ENCODE data around the gene SNX30.

Gene SNX30

DNA sequence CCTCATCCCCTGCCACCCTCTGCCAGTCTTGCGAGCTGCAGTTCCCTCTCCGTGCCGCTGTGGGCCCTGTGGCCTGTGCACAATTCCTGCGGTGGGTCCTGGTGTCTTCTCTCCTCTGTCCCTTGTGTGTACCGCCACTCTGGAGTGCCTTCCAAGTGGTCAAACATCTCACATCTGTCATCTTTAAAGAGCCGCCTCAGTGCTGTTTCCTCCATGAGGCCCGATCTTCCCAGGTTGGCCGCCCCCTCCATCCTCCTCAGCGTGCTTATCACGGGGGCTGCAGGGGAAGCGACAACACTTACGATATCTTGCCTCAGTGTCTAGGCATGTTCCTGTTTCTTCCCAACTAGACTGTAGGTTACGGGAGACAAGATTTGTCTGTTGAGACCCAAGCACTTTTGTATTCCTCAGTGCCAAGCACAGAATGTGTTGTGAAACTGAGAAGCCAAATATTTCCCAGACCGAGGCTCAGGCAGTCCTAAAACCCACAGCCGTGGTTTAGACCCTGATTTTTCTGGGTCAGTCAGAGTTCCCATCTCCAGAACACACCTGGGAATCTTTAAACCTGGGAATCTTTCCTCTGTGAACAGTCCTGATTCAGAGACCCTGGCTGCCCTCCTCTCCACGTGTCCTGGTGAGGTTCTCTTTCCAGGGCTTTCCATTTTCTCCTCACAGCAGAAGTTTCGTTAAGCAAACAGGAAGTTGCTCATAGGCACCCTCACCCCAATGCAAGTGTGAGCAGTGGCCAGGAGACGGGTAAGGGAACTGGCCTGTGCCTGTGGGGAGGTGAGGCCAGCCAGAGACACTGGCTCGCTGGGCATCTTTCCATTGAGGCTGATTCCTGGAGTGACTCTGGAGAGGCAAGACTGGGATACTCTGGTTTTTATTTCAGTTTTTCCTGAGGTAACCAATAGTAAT lies 111.3 kb downstream of the SNX30 start:
- no peak for DNase-seq

DNA sequence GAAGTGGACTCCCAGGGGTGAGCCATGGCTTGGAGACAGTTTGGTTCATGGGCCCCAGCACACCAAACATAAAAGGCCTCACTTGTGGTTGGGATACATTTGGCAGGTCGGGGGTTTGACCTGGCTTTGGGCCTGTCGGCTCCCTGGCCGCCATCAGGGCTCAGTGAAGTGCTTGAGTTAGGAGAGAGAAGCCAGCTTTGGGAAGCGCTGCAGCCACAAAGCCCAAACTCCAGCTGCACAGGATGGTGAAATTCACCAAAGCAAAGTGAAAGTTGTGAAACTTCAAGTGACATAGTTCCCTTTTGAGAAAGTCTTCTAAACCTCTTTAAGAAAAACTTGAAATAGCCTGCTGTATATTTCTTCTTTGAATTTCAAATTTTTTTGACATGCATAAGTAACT lies 112.7 kb downstream of the SNX30 start:
- DNase-seq, result no peak

DNA sequence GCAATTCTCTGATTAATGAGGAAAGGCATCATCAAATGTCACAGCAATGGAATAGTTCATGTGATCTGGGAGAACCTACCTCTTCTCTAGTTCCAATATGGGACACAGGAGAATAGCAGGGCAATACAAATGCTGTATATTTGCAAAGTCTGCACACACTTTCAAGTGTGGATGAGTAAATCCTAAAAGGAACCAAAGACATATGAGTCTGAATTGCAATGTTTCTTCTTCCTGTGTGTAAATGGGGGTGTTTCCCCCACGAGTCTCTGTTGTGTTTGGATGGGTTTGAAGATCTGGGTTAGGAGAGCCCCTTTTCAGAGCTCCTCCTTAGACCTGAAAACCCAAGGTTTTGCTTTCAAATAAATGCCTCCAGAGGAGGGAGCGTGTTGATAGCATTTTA lies 113.2 kb downstream of the SNX30 start:
- no peak for DNase-seq

DNA sequence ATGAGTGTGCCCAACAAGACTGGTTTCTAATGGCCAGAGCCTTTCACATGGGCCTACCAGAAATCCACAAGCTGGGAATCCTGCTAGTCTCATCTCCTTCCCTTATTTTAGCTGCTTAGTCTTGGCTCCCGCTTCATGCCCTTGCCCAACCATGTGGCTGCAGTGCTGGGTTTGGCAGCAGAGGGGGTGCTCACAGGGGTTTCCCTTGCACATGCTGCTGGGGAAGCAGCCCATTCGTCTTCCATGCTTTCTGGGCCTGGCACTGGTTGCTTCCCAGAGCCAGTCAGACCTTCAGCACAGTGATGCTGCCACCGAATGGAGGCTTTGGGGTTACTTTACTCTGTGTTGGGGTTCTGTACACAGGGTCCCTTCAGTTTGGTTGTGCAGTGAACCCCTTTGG lies 113.8 kb downstream of the SNX30 start:
- DNase-seq, result no peak

DNA sequence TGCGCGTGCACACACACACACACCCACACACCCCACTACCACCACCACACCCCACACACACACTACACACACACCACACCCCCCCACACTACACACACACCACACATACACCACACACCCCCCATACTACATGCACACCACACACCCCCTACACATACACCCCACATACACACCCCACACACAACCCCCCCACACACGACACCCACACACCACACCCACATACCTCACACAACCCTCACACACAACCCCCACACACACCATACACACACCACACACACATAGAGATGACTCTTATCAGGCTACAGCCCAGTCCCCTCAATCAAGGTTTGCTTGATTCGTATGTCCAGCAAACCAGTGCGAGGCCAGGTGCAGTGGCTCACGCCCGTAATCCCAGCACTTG lies 114.4 kb downstream of the SNX30 start:
- no peak for DNase-seq

DNA sequence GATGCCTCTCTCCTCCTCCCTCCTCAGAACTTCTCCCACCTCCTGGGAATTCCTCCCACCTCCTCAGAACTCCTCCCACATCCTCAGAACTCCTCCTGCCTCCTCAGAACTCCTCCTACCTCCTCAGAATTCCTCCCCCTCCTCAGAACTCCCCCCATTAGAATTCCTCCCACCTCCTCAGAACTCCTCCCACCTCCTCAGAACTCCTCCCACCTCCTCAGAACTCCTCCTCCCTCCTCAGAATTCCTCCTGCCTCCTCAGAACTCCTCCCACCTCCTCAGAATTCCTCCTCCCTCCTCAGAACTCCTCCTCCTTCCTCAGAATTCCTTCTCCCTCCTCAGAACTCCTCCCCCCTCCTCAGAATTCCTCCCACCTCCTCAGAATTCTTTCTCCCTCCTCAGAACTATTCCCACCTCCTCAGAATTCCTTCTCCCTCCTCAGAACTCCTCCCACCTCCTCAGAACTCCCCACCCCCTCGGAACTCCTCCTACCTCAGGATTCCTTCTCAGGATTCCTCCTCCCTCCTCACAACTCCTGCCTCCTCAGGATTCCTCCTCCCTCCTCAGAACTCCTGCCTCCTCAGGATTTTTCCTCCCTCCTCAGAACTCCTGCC lies 116.2 kb downstream of the SNX30 start:
- no peak for DNase-seq

DNA sequence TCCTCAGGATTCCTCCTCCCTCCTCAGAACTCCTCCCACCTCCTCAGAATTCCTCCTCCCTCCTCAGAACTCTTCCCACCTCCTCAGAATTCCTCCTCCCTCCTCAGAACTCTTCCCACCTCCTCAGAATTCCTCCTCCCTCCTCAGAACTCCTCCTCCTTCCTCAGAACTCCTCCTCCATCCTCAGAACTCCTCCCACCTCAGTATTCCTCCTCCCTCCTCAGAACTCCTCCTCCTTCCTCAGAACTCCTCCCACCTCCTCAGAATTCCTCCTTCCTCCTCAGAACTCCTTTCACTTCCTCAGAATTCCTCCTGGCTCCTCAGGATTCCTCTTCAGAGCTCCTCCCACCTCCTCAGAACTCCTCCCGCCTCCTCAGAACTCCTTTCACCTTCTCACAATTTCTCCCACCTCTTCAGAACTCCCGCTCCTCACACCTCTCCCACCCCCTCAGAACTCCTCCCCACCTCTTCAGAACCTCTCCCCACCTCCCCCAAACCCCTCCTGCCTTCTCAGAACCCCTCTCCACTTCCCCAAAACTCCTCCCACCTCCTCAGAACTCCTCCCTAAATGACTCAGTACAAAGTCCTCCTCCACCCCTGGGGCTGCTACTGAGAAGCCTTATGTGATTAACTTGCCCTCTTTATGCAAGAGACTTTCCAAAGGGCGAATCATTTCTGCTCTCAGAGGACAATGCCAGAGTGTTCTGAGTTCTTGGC lies 116.9 kb downstream of the SNX30 start:
- DNase-seq, result no peak

DNA sequence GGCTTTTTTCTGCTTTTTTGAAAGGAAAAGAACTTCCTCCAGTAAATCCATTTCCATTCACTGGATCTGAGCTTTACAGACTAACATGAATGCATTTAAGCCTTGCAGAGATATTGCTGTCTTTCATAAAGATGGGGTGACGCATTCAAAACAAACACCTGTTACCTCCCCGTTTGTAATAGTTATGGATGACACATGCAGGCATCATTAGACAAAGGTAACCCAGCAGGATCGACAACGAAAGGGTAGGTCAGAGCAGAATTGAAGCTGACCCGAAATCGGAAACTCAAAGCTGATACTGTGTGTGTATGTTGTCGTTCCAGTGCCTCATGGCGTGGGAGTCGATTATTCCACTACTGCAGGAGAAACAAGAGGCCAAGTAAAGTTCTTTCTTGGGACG lies 117.9 kb downstream of the SNX30 start:
- DNase-seq, result no peak

DNA sequence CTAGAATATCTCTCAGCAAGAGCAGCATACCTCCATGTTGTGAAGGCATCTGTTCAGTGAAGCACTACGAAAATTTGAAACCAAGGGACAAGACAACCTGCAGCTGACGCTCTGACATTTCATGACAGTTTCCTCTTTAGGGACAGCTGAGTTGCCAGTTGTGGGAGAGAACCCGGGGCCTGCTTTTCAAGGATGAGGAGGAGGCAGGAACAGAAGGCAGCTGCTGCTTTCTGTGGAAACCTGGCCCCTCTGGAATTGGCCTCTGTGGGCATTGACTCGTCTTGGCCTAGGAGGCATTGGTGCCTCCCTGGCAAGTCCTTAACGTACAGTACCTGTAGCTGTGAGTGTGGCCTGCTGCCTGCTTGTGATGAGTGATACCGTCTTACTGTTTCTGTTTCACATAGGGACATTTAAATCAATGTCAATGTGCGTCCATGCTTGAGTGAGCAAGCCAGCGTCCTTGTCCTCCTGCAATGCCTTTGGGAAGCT lies 118.5 kb downstream of the SNX30 start:
- no peak for DNase-seq

DNA sequence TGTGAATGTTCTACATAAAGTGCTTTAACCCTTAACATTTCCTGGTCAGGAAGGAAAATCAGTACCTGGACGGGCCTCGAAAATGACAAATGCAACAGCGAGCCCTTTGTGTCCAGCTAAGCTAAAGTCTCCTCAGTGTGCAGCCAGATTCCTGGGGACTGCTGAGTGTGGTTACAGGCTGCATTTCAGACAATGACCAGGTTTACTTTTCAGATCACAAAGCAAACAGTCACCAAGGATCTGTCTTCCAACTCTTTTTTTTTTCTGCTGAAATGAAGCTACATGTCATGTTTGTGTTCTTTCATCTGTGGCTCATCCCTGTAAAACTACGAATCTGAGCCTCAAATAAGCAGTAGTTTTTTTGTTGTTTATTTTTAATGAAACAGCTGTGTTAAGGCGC lies 119.4 kb downstream of the SNX30 start:
- DNase-seq, result no peak

DNA sequence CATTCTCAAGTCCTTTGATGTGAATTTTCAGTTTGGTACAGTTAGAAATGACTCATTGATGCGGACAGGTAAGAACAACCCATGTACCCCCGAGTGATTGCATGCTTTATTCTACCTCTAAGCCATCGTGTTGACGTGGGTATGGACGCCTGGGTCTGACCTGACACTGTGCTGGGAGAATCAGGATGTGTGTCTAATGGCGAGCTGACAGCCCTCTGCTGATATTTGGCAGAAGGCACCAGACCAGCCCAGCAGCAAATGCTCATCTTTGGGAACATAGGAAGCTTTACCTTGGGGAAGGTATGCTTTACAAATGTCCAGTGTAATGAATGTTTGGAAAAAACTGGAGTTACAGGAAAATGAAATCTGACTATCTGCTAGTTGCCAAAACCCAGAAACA lies 120.0 kb downstream of the SNX30 start:
- no peak for DNase-seq

DNA sequence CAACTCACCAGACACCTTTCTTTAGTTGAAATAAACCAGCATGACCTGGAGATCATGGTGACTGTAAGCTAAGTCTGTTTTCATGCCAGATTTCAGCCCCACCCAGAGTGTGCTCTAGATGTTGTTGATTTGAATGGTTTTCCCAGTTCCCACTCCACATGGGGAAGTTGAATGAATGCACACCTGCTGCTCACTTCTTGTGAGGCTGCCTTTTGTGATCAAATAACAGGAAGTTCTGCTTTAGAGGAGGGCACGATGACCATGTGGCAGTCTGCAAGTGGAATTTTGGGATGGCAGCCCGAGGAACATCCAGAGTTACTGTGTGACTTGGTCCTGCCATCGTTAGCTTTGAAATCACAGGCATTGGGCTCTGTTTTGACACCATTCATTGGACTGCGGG lies 121.5 kb downstream of the SNX30 start:
- no peak for DNase-seq

DNA sequence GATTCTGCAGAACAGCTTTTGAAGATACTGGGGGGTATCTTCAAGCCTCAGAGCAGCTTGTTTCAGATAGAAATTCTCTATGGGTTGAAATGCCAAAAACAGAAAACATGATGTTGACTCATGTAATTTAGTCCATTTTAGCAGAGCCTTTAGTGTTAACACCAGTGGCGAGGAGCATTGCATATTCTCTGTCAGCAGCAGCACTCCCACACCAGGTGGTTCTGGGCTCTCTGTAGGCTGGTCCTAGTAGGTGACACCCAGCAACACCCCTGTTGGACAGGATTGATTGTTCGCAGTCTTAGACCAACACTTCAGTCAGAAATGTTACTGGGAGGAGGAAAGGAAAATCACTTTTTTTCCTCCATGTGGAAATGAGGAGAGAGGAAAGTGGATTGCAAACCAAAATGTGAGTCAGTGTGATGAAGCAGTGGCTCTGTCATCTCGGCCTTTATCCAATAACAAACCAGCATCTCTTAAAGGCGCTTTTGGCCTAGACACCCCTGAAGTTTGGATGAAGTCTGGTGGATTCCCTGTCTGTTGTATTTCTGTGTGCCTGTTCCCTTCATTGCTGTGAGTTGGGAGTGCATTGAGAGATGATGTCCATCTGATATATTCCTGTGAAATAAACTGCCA lies 123.3 kb downstream of the SNX30 start:
- DNase-seq, result no peak

DNA sequence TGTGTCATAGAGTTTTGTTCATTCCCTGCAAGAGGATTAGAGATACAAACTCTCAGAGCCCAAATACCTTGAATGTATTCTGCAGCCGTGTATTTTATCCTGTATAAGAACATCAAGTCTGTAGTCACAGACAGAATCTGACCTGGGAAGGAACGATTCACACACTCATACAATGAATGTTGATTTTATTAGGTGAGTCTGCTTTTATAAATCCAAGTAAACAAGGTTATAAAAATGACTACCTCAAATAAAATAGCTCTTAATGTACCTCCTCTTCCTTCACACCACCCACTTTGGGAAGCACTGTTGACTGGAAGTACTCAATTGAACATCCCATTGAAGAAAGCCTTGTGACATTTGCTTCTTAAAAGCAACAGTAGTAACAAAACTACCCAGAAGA lies 128.2 kb downstream of the SNX30 start:
- DNase-seq, result no peak

DNA sequence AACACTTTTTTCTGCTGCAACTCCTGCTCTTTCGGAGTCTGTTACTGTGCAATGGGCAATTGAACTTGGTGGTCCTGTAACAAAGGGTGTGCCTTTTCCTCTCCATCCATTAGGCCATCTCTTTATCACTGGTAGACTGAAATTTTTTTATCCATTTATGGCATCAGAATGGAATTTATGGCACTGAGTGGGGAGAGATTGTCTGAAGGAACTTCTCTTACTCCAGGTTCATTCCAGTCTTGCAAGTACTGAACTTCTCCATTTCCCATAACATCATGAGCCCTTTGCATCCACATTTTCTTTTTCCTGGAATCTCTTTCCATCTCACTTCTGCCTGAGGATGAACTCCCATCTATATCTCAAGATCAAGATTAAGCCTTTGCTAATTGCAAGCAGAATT lies 130.1 kb downstream of the SNX30 start:
- DNase-seq, result no peak

DNA sequence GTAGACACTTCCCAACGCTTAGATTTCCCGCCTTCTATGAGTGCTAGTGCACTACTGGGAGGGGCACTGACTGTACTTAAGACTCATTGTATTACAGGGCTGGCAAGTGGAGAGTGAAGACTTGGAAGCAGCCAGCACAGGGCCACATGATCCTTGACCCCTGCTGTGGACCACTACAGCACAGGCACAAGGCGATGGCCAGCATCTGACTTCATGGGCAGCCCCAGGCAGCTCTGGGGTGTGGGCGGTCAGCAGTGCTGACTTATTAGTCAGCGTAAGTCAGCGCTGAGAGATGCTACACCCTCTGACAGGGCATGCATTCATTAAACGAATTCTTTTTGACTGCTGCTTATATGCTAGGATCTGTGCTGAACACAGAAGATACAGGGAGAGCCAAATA lies 130.8 kb downstream of the SNX30 start:
- DNase-seq, result no peak

DNA sequence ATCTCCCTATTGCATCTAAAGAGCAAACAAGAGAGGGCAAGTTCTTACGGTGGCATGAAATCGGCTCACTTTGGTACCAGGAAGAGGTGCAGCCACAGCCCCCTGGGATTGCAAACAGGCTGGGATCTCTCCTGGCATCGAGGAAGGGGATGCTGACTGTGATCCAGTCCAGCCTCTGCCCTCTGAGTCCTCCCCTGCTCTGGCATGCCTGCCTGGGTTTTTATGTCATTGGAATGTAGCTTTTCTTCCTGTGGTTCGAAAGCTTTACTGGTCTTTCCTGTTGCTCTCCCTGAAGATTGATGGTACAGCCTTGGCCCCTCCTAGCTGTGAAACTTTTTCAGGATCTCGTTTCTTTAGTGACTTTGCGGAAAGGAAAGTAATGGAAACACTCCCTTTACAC lies 133.5 kb downstream of the SNX30 start:
- DNase-seq, result no peak

DNA sequence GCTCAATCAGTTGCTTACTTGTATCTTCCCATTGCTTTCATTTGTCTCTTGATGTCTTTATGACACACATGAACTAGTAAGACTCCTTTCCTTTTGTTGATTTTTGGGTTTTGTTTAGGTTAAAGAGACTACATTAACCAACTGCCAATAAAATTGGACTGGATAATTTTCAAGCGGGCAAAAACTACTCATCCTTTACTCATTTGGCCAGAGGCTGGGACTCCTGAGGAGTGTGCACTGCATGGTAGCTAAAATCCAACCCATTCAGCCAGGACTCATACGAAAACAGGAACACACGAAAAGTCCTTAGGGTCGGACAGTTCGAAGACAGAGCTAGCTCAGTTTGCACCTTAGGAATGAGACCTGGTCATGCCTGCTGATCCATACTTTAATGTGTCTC lies 134.2 kb downstream of the SNX30 start:
- no peak for DNase-seq

DNA sequence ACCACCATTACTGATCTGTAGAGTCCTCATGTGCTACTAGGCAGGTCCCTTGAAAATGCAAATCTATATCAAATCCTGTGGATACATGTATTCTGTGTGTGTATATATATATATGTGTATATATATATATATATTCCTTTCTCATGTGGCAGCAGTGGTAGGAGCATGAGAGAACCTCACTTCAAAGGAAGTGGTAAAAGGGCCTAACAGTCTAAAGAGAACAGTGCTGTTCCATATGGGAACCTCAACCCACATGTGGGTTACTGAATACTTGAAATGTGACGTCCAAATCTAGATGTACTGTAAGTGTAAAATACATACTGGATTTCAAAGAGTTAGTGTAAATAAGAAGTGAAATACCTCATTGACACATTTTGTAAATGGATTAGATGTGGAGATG lies 134.8 kb downstream of the SNX30 start:
- DNase-seq, result no peak

DNA sequence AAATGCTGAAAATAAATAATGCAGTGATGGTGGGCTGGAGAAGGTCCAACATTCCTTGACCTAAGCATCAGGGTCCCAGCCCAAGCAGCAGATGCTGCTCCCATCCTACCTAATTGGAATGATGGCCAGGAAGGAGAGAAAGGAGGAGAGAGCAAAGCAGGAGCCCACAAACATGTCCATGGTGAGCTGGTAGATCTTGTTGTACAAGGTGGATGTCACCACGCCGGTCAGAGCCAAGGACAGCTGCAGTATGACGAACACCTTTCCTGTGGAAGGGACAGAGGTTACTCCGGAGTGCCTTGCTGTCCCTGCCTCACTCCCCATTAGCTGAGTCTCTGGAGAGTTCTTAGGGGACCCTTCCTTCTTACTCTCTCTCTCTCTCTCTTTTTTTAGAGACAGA lies 135.8 kb downstream of the SNX30 start:
- DNase-seq, result no peak

DNA sequence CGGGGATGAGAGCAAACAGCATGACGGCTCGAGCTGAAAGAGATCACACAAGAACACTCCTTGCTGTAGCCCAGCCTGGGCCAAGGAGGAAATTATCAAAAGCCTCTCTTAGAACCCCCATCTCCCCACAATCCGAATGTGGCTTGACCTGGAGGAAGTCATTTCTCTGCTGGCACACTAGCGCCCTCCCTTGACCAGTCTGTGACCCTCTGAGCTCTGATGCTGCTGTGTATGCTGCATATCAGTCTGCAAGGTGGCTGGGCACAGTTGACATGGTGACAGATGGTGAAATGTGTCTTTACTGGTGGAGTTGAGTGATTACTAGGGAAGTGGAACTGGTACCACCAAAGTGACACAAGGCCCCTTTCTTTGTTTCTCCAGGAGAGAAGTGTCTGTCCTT lies 136.8 kb downstream of the SNX30 start:
- DNase-seq, result no peak

DNA sequence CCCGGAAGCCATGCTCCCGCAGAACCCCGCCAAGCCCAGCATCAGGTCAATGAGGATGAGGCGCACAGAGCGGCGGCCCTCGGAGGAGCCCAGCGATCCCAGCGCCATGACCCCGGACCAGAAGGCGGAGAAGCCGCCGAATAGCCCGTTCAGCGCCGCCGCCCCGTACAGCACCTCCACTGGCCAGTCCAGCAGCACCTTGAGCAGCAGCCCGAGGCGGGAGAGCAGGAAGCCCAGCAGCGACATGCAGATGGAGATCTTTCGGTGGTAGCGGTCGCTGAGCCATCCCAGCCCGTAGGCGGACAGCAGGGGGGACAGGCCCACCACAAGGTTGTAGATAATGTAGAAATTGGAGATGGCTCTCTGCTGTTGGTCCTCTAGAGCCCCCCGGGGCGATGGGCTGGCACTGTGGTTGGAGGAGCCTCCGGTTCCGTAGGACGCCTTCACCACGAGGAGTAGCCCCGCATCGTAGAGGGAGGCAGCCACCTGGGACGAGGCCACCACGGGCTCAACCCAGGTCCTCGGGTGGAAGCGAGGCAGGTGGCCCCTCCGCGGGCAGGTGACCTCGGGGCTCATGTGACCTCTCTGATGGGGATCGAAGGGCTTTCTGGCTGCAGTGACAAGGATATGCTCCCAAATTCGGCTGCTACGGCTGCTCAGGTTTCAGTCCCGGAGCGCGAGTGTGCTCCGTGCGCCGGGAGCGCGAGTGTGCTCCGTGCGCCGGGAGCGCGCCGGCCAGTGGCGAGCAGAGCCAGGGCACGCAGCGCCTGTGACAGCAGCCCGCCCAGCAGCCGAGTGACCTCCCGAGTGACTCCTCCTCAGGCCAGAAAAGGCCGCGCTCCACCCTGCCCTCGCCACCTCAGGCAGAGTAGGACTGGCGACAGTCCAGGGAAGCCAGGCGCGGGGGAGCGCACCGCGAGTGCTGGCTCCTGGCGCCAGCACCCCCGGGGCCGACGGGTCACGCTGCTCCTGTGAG lies 139.8 kb downstream of the SNX30 start, which contains the start of gene SLC46A2:
Gene SLC46A2, minus strand, starts transcription at position 771 of the 976 bp plus-strand sequence. Its CDS starts 195 bp downstream, at position 576.
- DNase-seq, result no peak
